A549 (cell line): ENCODE results near the gene MAP9.

ENCODE experiments used
- BHLHE40 ChIP-seq: IDR thresholded peaks from 2 replicates; pipeline ENCODE4 v1.6.1; 2012; ENCODE audit warnings: low read depth, low read length, inconsistent platforms
- CEBPB ChIP-seq, 2 experiments: fragments of >200 bp in 1 of 2; sonication (Bioruptor Twin) in 1 of 2; formaldehyde crosslinking in 1 of 2; IDR thresholded peaks; 2 replicates each; pipeline ENCODE4 v1.6.1; 2012 to 2016
- HOXA7 ChIP-seq: fragments of 250-450 bp; sonication (Bioruptor Pico); IDR thresholded peaks from 2 replicates; pipeline ENCODE4 v1.5.0; 2020; ENCODE audit warnings: mild to moderate bottlenecking, moderate library complexity
- JUNB ChIP-seq: fragments of >200 bp; sonication (Bioruptor Twin); formaldehyde crosslinking; IDR thresholded peaks from 2 replicates; pipeline ENCODE4 v1.6.1; 2016
- NR3C1 ChIP-seq: fragments of >200 bp; sonication (Bioruptor Twin); formaldehyde crosslinking; IDR thresholded peaks from 3 replicates; pipeline ENCODE4 v1.6.1; 2017
- POLR2A ChIP-seq: IDR thresholded peaks from 2 replicates; pipeline ENCODE4 v1.6.1; 2012; ENCODE audit warnings: mild to moderate bottlenecking, low read length
- POLR2AphosphoS2 ChIP-seq: conservative IDR thresholded peaks from 2 replicates; pipeline ENCODE4 v1.6.1; 2012; ENCODE audit warnings: low read length, improper control_type of control experiment, inconsistent platforms
- RAD21 ChIP-seq, 2 experiments: fragments of >200 bp in 1 of 2; sonication (Bioruptor Twin) in 1 of 2; formaldehyde crosslinking in 1 of 2; IDR thresholded peaks in 1 of 2; conservative IDR thresholded peaks in 1 of 2; 2 replicates in 1 of 2; 3 replicates in 1 of 2; pipeline ENCODE4 v1.6.1; 2012 to 2018; ENCODE audit warnings: inconsistent platforms in 1 of 2
- RCOR1 ChIP-seq: fragments of 150-350 bp; IDR thresholded peaks from 2 replicates; pipeline ENCODE4 v1.6.1; 2014; ENCODE audit warnings: antibody characterized with exemption, low read length, low read depth
- SMC3 ChIP-seq: fragments of >200 bp; sonication (Bioruptor Twin); formaldehyde crosslinking; IDR thresholded peaks from 3 replicates; pipeline ENCODE4 v1.6.1; 2018; ENCODE audit warnings: inconsistent platforms
- SREBF2 ChIP-seq: fragments of 450-650 bp; IDR thresholded peaks from 2 replicates; pipeline ENCODE4 v1.6.1; 2014; ENCODE audit warnings: mild to moderate bottlenecking, moderate library complexity
- TF ChIP-seq, protein P1 (sequence below): fragments of 200-600 bp; sonication (generic); IDR thresholded peaks from 2 replicates; pipeline ENCODE4 v1.6.1; 2016; ENCODE audit warnings: antibody characterized with exemption, mild to moderate bottlenecking, moderate library complexity
- TF ChIP-seq, protein P2 (sequence below): fragments of >200 bp; sonication (Bioruptor Twin); formaldehyde crosslinking; IDR thresholded peaks from 3 replicates; pipeline ENCODE4 v1.5.1; 2016

- TF ChIP-seq, protein P1, sequence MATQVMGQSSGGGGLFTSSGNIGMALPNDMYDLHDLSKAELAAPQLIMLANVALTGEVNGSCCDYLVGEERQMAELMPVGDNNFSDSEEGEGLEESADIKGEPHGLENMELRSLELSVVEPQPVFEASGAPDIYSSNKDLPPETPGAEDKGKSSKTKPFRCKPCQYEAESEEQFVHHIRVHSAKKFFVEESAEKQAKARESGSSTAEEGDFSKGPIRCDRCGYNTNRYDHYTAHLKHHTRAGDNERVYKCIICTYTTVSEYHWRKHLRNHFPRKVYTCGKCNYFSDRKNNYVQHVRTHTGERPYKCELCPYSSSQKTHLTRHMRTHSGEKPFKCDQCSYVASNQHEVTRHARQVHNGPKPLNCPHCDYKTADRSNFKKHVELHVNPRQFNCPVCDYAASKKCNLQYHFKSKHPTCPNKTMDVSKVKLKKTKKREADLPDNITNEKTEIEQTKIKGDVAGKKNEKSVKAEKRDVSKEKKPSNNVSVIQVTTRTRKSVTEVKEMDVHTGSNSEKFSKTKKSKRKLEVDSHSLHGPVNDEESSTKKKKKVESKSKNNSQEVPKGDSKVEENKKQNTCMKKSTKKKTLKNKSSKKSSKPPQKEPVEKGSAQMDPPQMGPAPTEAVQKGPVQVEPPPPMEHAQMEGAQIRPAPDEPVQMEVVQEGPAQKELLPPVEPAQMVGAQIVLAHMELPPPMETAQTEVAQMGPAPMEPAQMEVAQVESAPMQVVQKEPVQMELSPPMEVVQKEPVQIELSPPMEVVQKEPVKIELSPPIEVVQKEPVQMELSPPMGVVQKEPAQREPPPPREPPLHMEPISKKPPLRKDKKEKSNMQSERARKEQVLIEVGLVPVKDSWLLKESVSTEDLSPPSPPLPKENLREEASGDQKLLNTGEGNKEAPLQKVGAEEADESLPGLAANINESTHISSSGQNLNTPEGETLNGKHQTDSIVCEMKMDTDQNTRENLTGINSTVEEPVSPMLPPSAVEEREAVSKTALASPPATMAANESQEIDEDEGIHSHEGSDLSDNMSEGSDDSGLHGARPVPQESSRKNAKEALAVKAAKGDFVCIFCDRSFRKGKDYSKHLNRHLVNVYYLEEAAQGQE, result no peak
- TF ChIP-seq RAD21 (conservative IDR thresholded peaks at IDR 0.05 in 1 of 2, IDR thresholded peaks at IDR 0.05 in 1 of 2) (no peak), POLR2A (no peak), NR3C1 (no peak), RCOR1 (no peak), CEBPB (IDR thresholded peaks at IDR 0.05) (no peak), SMC3 (no peak), POLR2AphosphoS2 (no peak), HOXA7 (no peak), SREBF2 (no peak), BHLHE40 (no peak), JUNB (no peak)
- TF ChIP-seq, protein P2, sequence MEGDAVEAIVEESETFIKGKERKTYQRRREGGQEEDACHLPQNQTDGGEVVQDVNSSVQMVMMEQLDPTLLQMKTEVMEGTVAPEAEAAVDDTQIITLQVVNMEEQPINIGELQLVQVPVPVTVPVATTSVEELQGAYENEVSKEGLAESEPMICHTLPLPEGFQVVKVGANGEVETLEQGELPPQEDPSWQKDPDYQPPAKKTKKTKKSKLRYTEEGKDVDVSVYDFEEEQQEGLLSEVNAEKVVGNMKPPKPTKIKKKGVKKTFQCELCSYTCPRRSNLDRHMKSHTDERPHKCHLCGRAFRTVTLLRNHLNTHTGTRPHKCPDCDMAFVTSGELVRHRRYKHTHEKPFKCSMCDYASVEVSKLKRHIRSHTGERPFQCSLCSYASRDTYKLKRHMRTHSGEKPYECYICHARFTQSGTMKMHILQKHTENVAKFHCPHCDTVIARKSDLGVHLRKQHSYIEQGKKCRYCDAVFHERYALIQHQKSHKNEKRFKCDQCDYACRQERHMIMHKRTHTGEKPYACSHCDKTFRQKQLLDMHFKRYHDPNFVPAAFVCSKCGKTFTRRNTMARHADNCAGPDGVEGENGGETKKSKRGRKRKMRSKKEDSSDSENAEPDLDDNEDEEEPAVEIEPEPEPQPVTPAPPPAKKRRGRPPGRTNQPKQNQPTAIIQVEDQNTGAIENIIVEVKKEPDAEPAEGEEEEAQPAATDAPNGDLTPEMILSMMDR, result no peak
Measured at GRCh38 chr4:155402941-155403340, 26.2 kb upstream of the MAP9 start.
